AG10803 (cell line): ENCODE measurements around the gene TUBB8.

Experiments
- DNase-seq: peaks from one replicate; pipeline ENCODE4 v3.0.0; 2010; ENCODE audit warnings: low read depth
- H3K4me3 ChIP-seq: 2 replicates; pipeline ENCODE4 v1.5.1; 2011; ENCODE audit warnings: mild to moderate bottlenecking, low read length, control low read depth
- CTCF ChIP-seq: conservative IDR thresholded peaks from 2 replicates; pipeline ENCODE4 v1.5.1; 2011; ENCODE audit warnings: mild to moderate bottlenecking, low read length, control low read depth, inconsistent platforms

The TUBB8 gene

GRCh38 chr10:48996-49395 lies at the start of gene TUBB8:
TSS of gene TUBB8 (minus strand) at chr10:49296. CDS start at chr10:49238, 58 bp downstream.
- H3K4me3 ChIP-seq, result no peak within 1 kb of the TSS
- TF ChIP-seq CTCF, result no peak
- DNase-seq, result no peak

GRCh38 chr10:96466-96865 lies 47.4 kb upstream of the TUBB8 start:
- no peak for DNase-seq
- H3K4me3 ChIP-seq, result no peak overlapping the region
- TF ChIP-seq CTCF, result no peak

GRCh38 chr10:95356-96115 lies 46.4 kb upstream of the TUBB8 start:
- TF ChIP-seq CTCF, result no peak
- H3K4me3 ChIP-seq, result no peak overlapping the region
- no peak for DNase-seq

- no peak overlapping the region for H3K4me3 ChIP-seq
- TF ChIP-seq CTCF, result no peak
- DNase-seq, result no peak
Observed at GRCh38 chr10:94613-95012, 45.5 kb upstream of the TUBB8 start.

GRCh38 chr10:92846-93245 lies 43.8 kb upstream of the TUBB8 start:
- no peak for DNase-seq
- H3K4me3 ChIP-seq, result no peak overlapping the region
- TF ChIP-seq CTCF, result no peak

GRCh38 chr10:92153-92552 lies 43.1 kb upstream of the TUBB8 start:
- DNase-seq, result no peak
- TF ChIP-seq CTCF, result no peak
- H3K4me3 ChIP-seq, result no peak overlapping the region

GRCh38 chr10:91313-91712 lies 42.2 kb upstream of the TUBB8 start:
- DNase-seq, result no peak
- TF ChIP-seq CTCF, result no peak
- H3K4me3 ChIP-seq, result no peak overlapping the region
